ENCODE results near the gene MLLT1. TPM values are rescaled to one million over a fixed set of nuclear protein-coding genes. Genes with fewer than 3 reads are reported as not detected.

Gene MLLT1
- total RNA-seq, 1 experiment from 2014 or later: 29.0 TPM

DNA sequence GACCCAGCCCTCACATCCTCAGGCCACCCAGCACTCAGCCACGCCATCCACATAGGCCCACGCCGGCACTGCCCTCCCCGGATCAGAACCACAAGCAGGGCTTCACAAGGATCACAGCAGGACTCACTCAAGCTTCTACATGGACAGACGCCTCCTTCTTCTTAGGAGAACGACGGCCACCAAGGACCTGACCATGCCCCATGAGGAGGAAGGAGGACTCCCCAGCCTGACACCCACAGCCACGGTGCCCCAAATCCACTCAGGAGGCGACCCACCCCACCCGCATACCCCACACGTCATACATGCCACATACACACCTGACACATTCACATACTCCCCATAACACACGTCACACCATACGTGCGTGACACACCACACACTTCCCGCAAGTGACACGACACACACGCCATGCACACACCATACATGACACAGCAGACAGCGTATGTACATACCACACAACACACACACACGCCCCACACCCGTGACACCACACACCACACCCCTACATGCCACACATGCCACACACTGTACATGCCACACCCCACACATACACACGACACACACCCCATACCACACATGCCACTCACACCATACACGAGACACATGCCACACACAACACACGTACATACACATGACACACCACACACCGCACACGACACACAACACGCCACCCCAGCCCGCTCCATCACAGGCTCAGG is 50.4 kb downstream of the MLLT1 start:
- H3K27me3 ChIP-seq (ENCODE audit: low read length): no peaks in the 10 kb centered on the region
- no peak overlapping the region for H2AFZ ChIP-seq (ENCODE audit: low read length)
- no peak overlapping the region for H3K4me2 ChIP-seq (ENCODE audit: low read length)
- TF ChIP-seq EZH2 (IDR thresholded peaks at IDR 0.05; ENCODE audit: low read length, unreplicated experiment) (no peak), EZH2phosphoT487 (IDR thresholded peaks at IDR 0.05; ENCODE audit: borderline replicate concordance, low read length) (no peak), CTCF (conservative IDR thresholded peaks at IDR 0.05; ENCODE audit: low read depth, low read length) (no peak)
- peaks cover 9% of the 10 kb centered on the region; the same call in 1 of the 2 replicates for H3K36me3 ChIP-seq (ENCODE audit: low read depth, low read length)
- DNase-seq (no peak), ATAC-seq (no peak)
- ChIA-PET POLR2A (ENCODE audit: unreplicated experiment) (no interaction called here), CTCF (no interaction called here)
- peaks cover 10% of the 10 kb centered on the region; the same call in 1 of the 2 replicates for H4K20me1 ChIP-seq (ENCODE audit: low read length)
- no peak overlapping the region for H3K4me3 ChIP-seq (ENCODE audit: low read length)
- H3K27ac ChIP-seq (ENCODE audit: low read length): no peak overlapping the region
- no peaks in the 10 kb centered on the region for H3F3A ChIP-seq (ENCODE audit: low read length, unreplicated experiment)
- intact Hi-C loops (cut with micrococcal nuclease): no loop called here
- H3K9ac ChIP-seq (ENCODE audit: low read length): no peak overlapping the region
- no peaks in the 10 kb centered on the region for H3K9me3 ChIP-seq (ENCODE audit: low read length)
- H3K9me2 ChIP-seq (replicated peaks; ENCODE audit: low read length): no peaks in the 10 kb centered on the region
- peaks cover 40% of the 10 kb centered on the region for H3K79me2 ChIP-seq (ENCODE audit: low read length)
- H3K4me1 ChIP-seq (ENCODE audit: insufficient read depth, low read length): peaks cover 17% of the 10 kb centered on the region
- BruUV-seq (replicated peaks): no TSS peak

DNA sequence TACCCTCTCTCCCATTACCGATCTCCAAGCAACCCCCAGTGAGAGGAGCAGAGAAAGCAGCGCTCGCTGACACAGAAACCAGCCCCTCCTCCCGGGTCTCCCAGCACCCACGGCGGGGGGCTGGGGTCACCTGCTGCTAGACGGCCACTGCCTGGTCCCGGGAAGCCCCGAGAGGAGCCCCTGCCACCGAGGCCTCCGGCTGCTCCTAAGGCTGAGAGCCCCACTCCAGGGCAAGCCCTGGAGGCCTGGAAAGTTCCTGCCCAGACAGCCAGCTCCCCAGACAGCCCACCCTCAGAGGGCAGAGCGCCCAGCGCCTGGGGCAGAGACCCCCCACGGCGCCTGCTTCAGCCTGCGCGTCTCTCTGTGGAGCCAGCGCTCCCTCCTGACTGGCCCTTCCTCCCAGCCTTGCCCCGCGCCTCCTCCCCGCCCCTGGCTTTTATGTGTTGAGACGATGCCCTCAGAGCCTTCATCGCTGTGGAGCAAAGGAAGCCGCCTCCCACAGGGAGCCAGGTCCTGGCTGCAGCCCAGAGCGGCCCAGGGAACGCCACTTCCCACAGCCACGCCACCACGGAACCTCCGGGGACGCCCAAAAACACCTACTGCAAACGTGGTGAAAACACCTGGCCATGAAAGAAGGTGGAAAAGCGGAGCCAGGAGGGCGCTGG is 51.1 kb downstream of the MLLT1 start:
- ChIA-PET CTCF (no interaction called here), POLR2A (ENCODE audit: unreplicated experiment) (no interaction called here)
- Histone ChIP-seq H3K9me3 (ENCODE audit: low read length) (no peaks in the 10 kb centered on the region), H3K9ac (ENCODE audit: low read length) (no peak overlapping the region), H3K4me1 (ENCODE audit: insufficient read depth, low read length) (peaks cover 16% of the 10 kb centered on the region), H2AFZ (ENCODE audit: low read length) (no peak overlapping the region), H3K79me2 (ENCODE audit: low read length) (peaks cover 35% of the 10 kb centered on the region), H3K36me3 (ENCODE audit: low read depth, low read length) (peaks cover 9% of the 10 kb centered on the region; the same call in 1 of the 2 replicates), H3K4me3 (ENCODE audit: low read length) (no peak overlapping the region), H3F3A (ENCODE audit: low read length, unreplicated experiment) (no peaks in the 10 kb centered on the region), H4K20me1 (ENCODE audit: low read length) (peaks cover 10% of the 10 kb centered on the region; the same call in 1 of the 2 replicates), H3K27me3 (ENCODE audit: low read length) (no peaks in the 10 kb centered on the region), H3K9me2 (replicated peaks; ENCODE audit: low read length) (no peaks in the 10 kb centered on the region), H3K4me2 (ENCODE audit: low read length) (no peak overlapping the region), H3K27ac (ENCODE audit: low read length) (no peak overlapping the region)
- ATAC-seq: no peak
- DNase-seq: no peak
- TF ChIP-seq EZH2phosphoT487 (IDR thresholded peaks at IDR 0.05; ENCODE audit: borderline replicate concordance, low read length) (no peak), CTCF (conservative IDR thresholded peaks at IDR 0.05; ENCODE audit: low read depth, low read length) (no peak), EZH2 (IDR thresholded peaks at IDR 0.05; ENCODE audit: low read length, unreplicated experiment) (no peak)
- BruUV-seq (replicated peaks): no TSS peak
- intact Hi-C loops (cut with micrococcal nuclease): no loop called here

DNA sequence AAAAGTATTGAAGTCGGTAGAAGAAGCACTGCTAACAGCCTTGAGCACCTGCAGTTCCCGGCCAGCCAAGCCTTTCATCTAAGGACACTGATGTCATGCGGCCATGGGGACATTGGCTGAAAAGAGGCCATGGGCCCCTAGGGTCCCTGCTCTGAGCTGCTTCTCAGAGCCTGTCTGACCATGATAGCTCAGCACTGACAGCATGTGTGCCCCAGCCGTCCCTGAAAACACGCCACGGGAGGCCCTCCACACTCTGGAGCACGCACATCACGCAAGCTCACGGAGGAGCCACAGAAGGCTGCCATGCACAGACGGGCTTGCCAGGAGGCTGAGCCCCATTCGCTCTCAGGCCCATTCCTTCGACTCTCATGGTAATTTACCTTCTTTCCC is 51.8 kb downstream of the MLLT1 start:
- DNase-seq: no peak
- H3K4me3 ChIP-seq (ENCODE audit: low read length): no peak overlapping the region
- ATAC-seq: no peak
- peaks cover 9% of the 10 kb centered on the region; the same call in 1 of the 2 replicates for H4K20me1 ChIP-seq (ENCODE audit: low read length)
- peaks cover 9% of the 10 kb centered on the region; the same call in 1 of the 2 replicates for H3K36me3 ChIP-seq (ENCODE audit: low read depth, low read length)
- no peaks in the 10 kb centered on the region for H3K9me2 ChIP-seq (replicated peaks; ENCODE audit: low read length)
- H2AFZ ChIP-seq (ENCODE audit: low read length): no peak overlapping the region
- ChIA-PET CTCF (no interaction called here), POLR2A (ENCODE audit: unreplicated experiment) (no interaction called here)
- no peak overlapping the region for H3K4me2 ChIP-seq (ENCODE audit: low read length)
- H3K9me3 ChIP-seq (ENCODE audit: low read length): no peaks in the 10 kb centered on the region
- peaks cover 27% of the 10 kb centered on the region for H3K79me2 ChIP-seq (ENCODE audit: low read length)
- H3K27ac ChIP-seq (ENCODE audit: low read length): no peak overlapping the region
- intact Hi-C loops (cut with micrococcal nuclease): no loop called here
- no peaks in the 10 kb centered on the region for H3K27me3 ChIP-seq (ENCODE audit: low read length)
- H3F3A ChIP-seq (ENCODE audit: low read length, unreplicated experiment): no peaks in the 10 kb centered on the region
- H3K4me1 ChIP-seq (ENCODE audit: insufficient read depth, low read length): peaks cover 8% of the 10 kb centered on the region
- BruUV-seq (replicated peaks): no TSS peak
- H3K9ac ChIP-seq (ENCODE audit: low read length): no peak overlapping the region
- TF ChIP-seq EZH2 (IDR thresholded peaks at IDR 0.05; ENCODE audit: low read length, unreplicated experiment): no peak
- no peak for TF ChIP-seq CTCF (conservative IDR thresholded peaks at IDR 0.05; ENCODE audit: low read depth, low read length)
- no peak for TF ChIP-seq EZH2phosphoT487 (IDR thresholded peaks at IDR 0.05; ENCODE audit: borderline replicate concordance, low read length)

All from PC-3 (cell line).